ENCODE data around the gene GSK3A.

The GSK3A gene

DNA sequence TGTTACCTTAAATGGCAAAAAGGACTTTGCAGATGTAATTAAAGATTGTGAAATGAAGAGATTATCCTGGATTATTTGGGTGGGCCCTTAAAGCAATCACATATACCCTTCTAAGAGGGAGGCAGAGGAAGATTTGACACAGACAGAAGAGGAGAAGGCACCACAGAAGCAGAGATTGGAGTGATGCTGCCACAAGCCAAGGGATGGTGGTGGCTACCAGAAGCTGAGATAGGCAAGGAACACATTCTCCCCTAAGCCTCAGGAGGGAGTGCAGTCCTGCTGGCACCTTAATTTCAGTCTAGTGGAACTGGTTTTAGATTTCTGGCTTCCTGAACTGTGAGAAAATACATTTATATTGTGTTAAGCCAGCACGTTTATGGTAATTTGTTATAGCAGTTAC, 49.1 kb downstream of the GSK3A start:
- TF ChIP-seq NFRKB (IDR thresholded peaks at IDR 0.05) = no peak
- no peak for TF ChIP-seq FOXA1 (IDR thresholded peaks at IDR 0.05)
- TF ChIP-seq ARNT (IDR thresholded peaks at IDR 0.05) = no peak
- no peak for TF ChIP-seq HDGF (IDR thresholded peaks at IDR 0.05; ENCODE audit: borderline replicate concordance)
- no peak for TF ChIP-seq SUZ12 (IDR thresholded peaks at IDR 0.05)
- no peak for TF ChIP-seq ZNF384 (IDR thresholded peaks at IDR 0.05)
- TF ChIP-seq CTBP1 (IDR thresholded peaks at IDR 0.05; ENCODE audit: borderline replicate concordance) = no peak
- no peak for DNase-seq (ENCODE audit: extremely low spot score)
- ChIA-PET POLR2A (no interaction called here), CTCF (interaction anchor here (0.6 kb wide), 1 partner anchor 247 kb away, joined by 3 read pairs; no protein-coding TSS in a partner anchor)

GRCh38 chr19:42191855-42192254, 50.5 kb downstream of the GSK3A start:
- no peak for TF ChIP-seq HDGF (IDR thresholded peaks at IDR 0.05; ENCODE audit: borderline replicate concordance)
- ChIA-PET POLR2A (no interaction called here), CTCF (no interaction called here)
- DNase-seq (ENCODE audit: extremely low spot score) = no peak

DNA sequence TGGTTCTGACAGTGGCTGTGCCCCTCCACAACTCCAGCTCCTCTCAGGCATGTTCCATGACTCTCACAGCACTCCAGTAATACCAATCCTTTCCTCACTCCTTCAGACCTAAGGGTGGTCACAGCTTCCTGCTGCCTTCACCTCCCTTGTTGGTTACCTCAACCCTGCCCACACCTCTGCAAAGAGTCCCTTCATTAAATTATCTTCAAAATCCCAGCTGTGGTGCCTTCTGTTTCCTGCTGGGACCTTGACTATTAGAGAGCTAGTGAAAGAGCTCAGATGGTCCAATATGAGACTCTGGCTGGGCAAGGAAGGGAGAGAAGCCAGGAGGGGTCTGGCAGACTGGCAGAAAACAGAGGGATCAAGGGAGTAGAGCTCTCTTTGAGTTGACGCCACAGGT, 51.1 kb downstream of the GSK3A start:
- TF ChIP-seq HDGF (IDR thresholded peaks at IDR 0.05; ENCODE audit: borderline replicate concordance) (no peak), ZNF384 (IDR thresholded peaks at IDR 0.05) (no peak), FOXK2 (IDR thresholded peaks at IDR 0.05) (no peak), FOXA1 (IDR thresholded peaks at IDR 0.05) (no peak), SUZ12 (IDR thresholded peaks at IDR 0.05) (no peak), L3MBTL2 (conservative IDR thresholded peaks at IDR 0.05) (no peak), TARDBP (IDR thresholded peaks at IDR 0.05) (no peak), ARNT (IDR thresholded peaks at IDR 0.05) (no peak), BHLHE40 (IDR thresholded peaks at IDR 0.05; ENCODE audit: borderline replicate concordance) (no peak), SP1 (IDR thresholded peaks at IDR 0.05) (no peak), NFRKB (IDR thresholded peaks at IDR 0.05) (no peak), ELF4 (IDR thresholded peaks at IDR 0.05) (no peak), FOXM1 (IDR thresholded peaks at IDR 0.05; ENCODE audit: borderline replicate concordance) (no peak), CTBP1 (IDR thresholded peaks at IDR 0.05; ENCODE audit: borderline replicate concordance) (no peak)
- TF ChIP-seq, protein P1, sequence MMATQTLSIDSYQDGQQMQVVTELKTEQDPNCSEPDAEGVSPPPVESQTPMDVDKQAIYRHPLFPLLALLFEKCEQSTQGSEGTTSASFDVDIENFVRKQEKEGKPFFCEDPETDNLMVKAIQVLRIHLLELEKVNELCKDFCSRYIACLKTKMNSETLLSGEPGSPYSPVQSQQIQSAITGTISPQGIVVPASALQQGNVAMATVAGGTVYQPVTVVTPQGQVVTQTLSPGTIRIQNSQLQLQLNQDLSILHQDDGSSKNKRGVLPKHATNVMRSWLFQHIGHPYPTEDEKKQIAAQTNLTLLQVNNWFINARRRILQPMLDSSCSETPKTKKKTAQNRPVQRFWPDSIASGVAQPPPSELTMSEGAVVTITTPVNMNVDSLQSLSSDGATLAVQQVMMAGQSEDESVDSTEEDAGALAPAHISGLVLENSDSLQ (IDR thresholded peaks at IDR 0.05) = no peak
- DNase-seq (ENCODE audit: extremely low spot score) = no peak
- ChIA-PET POLR2A (no interaction called here), CTCF (no interaction called here)

DNA sequence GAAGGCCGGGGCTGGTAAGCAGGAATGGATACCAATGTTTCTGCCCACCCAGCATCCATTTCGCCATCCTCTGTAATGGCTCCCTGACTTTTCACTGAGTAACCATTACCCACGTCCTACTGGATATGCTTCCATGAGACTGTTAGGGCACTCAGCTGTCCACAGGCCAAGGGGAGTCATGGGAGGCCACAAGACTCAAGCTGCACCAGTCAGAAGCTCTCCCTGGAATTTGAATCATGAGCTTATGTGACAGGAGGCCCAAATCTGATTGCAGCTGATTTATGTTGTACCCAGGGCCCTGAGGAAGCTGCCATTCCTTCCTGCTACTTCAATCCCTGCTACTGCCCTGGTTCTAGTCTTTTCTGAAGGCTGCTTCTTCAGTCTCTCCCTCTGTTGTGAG, 53.3 kb downstream of the GSK3A start:
- DNase-seq (ENCODE audit: extremely low spot score) = no peak
- CTCF ChIA-PET = no interaction called here
- no peak for TF ChIP-seq NFRKB (IDR thresholded peaks at IDR 0.05)
- POLR2A ChIA-PET = no interaction called here

GRCh38 chr19:42188665-42189064, 53.7 kb downstream of the GSK3A start:
- no peak for TF ChIP-seq NFRKB (IDR thresholded peaks at IDR 0.05)
- TF ChIP-seq, protein P1 (IDR thresholded peaks at IDR 0.05) = no peak
- CTCF ChIA-PET = no interaction called here
- no peak for DNase-seq (ENCODE audit: extremely low spot score)
- POLR2A ChIA-PET = no interaction called here

GRCh38 chr19:42185277-42185676, 57.1 kb downstream of the GSK3A start:
- TF ChIP-seq TARDBP (IDR thresholded peaks at IDR 0.05) = no peak
- no peak for TF ChIP-seq NFRKB (IDR thresholded peaks at IDR 0.05)
- TF ChIP-seq LEF1 (IDR thresholded peaks at IDR 0.05; ENCODE audit: borderline replicate concordance) = no peak
- TF ChIP-seq FOXA1 (IDR thresholded peaks at IDR 0.05) = no peak
- no peak for TF ChIP-seq CTBP1 (IDR thresholded peaks at IDR 0.05; ENCODE audit: borderline replicate concordance)
- TF ChIP-seq ELF4 (IDR thresholded peaks at IDR 0.05) = no peak
- TF ChIP-seq FOXK2 (IDR thresholded peaks at IDR 0.05) = no peak
- no peak for TF ChIP-seq L3MBTL2 (conservative IDR thresholded peaks at IDR 0.05)
- TF ChIP-seq ARNT (IDR thresholded peaks at IDR 0.05) = no peak
- no peak for TF ChIP-seq ZNF384 (IDR thresholded peaks at IDR 0.05)
- TF ChIP-seq, protein P1 (IDR thresholded peaks at IDR 0.05) = no peak
- no peak for TF ChIP-seq HDGF (IDR thresholded peaks at IDR 0.05; ENCODE audit: borderline replicate concordance)
- TF ChIP-seq BHLHE40 (IDR thresholded peaks at IDR 0.05; ENCODE audit: borderline replicate concordance) = no peak
- no peak for TF ChIP-seq FOXM1 (IDR thresholded peaks at IDR 0.05; ENCODE audit: borderline replicate concordance)
- TF ChIP-seq SUZ12 (IDR thresholded peaks at IDR 0.05) = no peak
- no peak for TF ChIP-seq SP1 (IDR thresholded peaks at IDR 0.05)
- ChIA-PET POLR2A (interaction anchor here (1.4 kb wide), 1 partner anchor 57 kb away, joined by 3 read pairs; the partner anchor contains the start of gene GSK3A), CTCF (interaction anchor here (0.8 to 4.5 kb wide), 2 partner anchors 49 to 53 kb away, joined by 5 to 17 read pairs; partner anchors contain the start of gene POU2F2)
- no peak for DNase-seq (ENCODE audit: extremely low spot score)

GRCh38 chr19:42184401-42184861, 58.0 kb downstream of the GSK3A start:
- POLR2A ChIA-PET = interaction anchor here (1.4 kb wide), 1 partner anchor 58 kb away, joined by 3 read pairs; the partner anchor contains the start of gene GSK3A
- peak; percentile 82 for DNase-seq (ENCODE audit: extremely low spot score)
- TF ChIP-seq FOXK2 (IDR thresholded peaks at IDR 0.05) (no peak), SUZ12 (IDR thresholded peaks at IDR 0.05) (no peak), L3MBTL2 (conservative IDR thresholded peaks at IDR 0.05) (no peak), ZNF384 (IDR thresholded peaks at IDR 0.05) (no peak), BHLHE40 (IDR thresholded peaks at IDR 0.05; ENCODE audit: borderline replicate concordance) (no peak), FOXA1 (IDR thresholded peaks at IDR 0.05) (no peak), LEF1 (IDR thresholded peaks at IDR 0.05; ENCODE audit: borderline replicate concordance) (no peak), TARDBP (IDR thresholded peaks at IDR 0.05) (no peak), FOXM1 (IDR thresholded peaks at IDR 0.05; ENCODE audit: borderline replicate concordance) (no peak), ARNT (IDR thresholded peaks at IDR 0.05) (no peak), NFRKB (IDR thresholded peaks at IDR 0.05) (no peak), ELF4 (IDR thresholded peaks at IDR 0.05) (no peak), SP1 (IDR thresholded peaks at IDR 0.05) (no peak)
- TF ChIP-seq, protein P1 (IDR thresholded peaks at IDR 0.05) = no peak
- CTCF ChIA-PET = interaction anchor here (0.7 to 4.5 kb wide), 5 partner anchors 48 to 82 kb away, joined by 3 to 17 read pairs (median 4); partner anchors contain the start of gene POU2F2
